Mesodermal cell (in vitro differentiated cells): ENCODE results near the gene ORAI2.

Source experiments
- H3K27ac ChIP-seq: 2 replicates; pipeline ENCODE4 v1.7.0; 2013; ENCODE audit warnings: mild to moderate bottlenecking, low read depth, low read length, moderate library complexity; ENCODE audit not compliant: severe bottlenecking
- H3K36me3 ChIP-seq: 2 replicates; pipeline ENCODE4 v1.7.1; 2013; ENCODE audit warnings: mild to moderate bottlenecking, low read length, moderate library complexity; ENCODE audit not compliant: control insufficient read depth, insufficient read depth
- H3K4me1 ChIP-seq: one replicate; pipeline ENCODE4 v1.7.1; 2013; ENCODE audit warnings: mild to moderate bottlenecking, low read length; ENCODE audit not compliant: insufficient read depth, control insufficient read depth, poor library complexity, severe bottlenecking
- H3K4me3 ChIP-seq: 2 replicates; pipeline ENCODE4 v1.7.0; 2013; ENCODE audit warnings: low read length, control low read depth, mild to moderate bottlenecking; ENCODE audit not compliant: insufficient read depth, poor library complexity, severe bottlenecking; ENCODE audit errors: extremely low read depth
- H3K9me3 ChIP-seq: 2 replicates; pipeline ENCODE4 v1.7.1; 2013; ENCODE audit warnings: mild to moderate bottlenecking, low read length, moderate library complexity; ENCODE audit not compliant: control insufficient read depth
- WGBS, 2 experiments: methylation state at CpG; one replicate each; pipeline ENCODE4 v1.1.5; 2013; ENCODE audit warnings: missing lambda C conversion rate in 2 of 2; ENCODE audit not compliant: insufficient coverage in 2 of 2; 5-methylcytosine and 5-hydroxymethylcytosine counted together

The ORAI2 gene

GRCh38 chr7:102427019-102427405 lies 6.4 kb upstream of the ORAI2 start:
- WGBS, 2 experiments: 86% methylated on average over 2 to 3 of the region's 5 CpGs
- Histone ChIP-seq H3K4me3 (no peak overlapping the region), H3K27ac (no peak overlapping the region), H3K9me3 (no peaks in the 10 kb centered on the region), H3K4me1 (peaks cover 15% of the 10 kb centered on the region), H3K36me3 (peaks cover 51% of the 10 kb centered on the region)

- peaks cover 16% of the 10 kb centered on the region for H3K4me1 ChIP-seq
- H3K36me3 ChIP-seq: peaks cover 34% of the 10 kb centered on the region
- no peak overlapping the region for H3K27ac ChIP-seq
- H3K4me3 ChIP-seq: no peak overlapping the region
- no peaks in the 10 kb centered on the region for H3K9me3 ChIP-seq
- 95 to 98% methylated on average over 10 of the region's 10 CpGs for WGBS, 2 experiments
These were observed 4.1 kb upstream of the ORAI2 start for GRCh38 chr7:102429141-102429899.

GRCh38 chr7:102431617-102432298 lies 1.6 kb upstream of the ORAI2 start:
- whole genome bisulfite sequencing, 2 experiments: 54% methylated on average over 16 to 17 of the region's 17 CpGs
- no peak overlapping the region for H3K4me3 ChIP-seq
- peaks cover 15% of the 10 kb centered on the region for H3K4me1 ChIP-seq
- peaks cover 26% of the 10 kb centered on the region for H3K36me3 ChIP-seq
- H3K9me3 ChIP-seq: no peaks in the 10 kb centered on the region
- peak overlapping the region; percentile 49 for H3K27ac ChIP-seq

- Histone ChIP-seq H3K27ac (peak overlapping the region; percentile 69), H3K36me3 (peaks cover 25% of the 10 kb centered on the region), H3K4me3 (peak overlapping the region; percentile 70), H3K4me1 (peaks cover 15% of the 10 kb centered on the region), H3K9me3 (no peaks in the 10 kb centered on the region)
- 21 to 59% methylated on average over 6 to 23 of the region's 27 CpGs for WGBS, 2 experiments
These were observed 745 bp upstream of the ORAI2 start for GRCh38 chr7:102432442-102433218.

- Histone ChIP-seq H3K4me1 (peaks cover 15% of the 10 kb centered on the region), H3K4me3 (peak overlapping the region; percentile 70), H3K36me3 (peaks cover 30% of the 10 kb centered on the region), H3K27ac (peak overlapping the region; percentile 45), H3K9me3 (no peaks in the 10 kb centered on the region)
- 46 to 73% methylated on average over 5 of the region's 9 CpGs for WGBS, 2 experiments
These were observed 688 bp downstream of the ORAI2 start for GRCh38 chr7:102434039-102434486.

- no peak overlapping the region for H3K27ac ChIP-seq
- H3K9me3 ChIP-seq: no peaks in the 10 kb centered on the region
- peaks cover 49% of the 10 kb centered on the region for H3K36me3 ChIP-seq
- WGBS, 2 experiments: 92 to 93% methylated on average over 7 to 10 of the region's 10 CpGs
- H3K4me1 ChIP-seq: peaks cover 22% of the 10 kb centered on the region
- no peak overlapping the region for H3K4me3 ChIP-seq
These were observed 2.7 kb downstream of the ORAI2 start for GRCh38 chr7:102436118-102436517.

- H3K9me3 ChIP-seq: no peaks in the 10 kb centered on the region
- WGBS, 2 experiments: 64 to 67% methylated on average over 13 to 15 of the region's 17 CpGs
- H3K27ac ChIP-seq: peak overlapping the region; percentile 75
- H3K4me1 ChIP-seq: peaks cover 7% of the 10 kb centered on the region
- no peak overlapping the region for H3K4me3 ChIP-seq
- peaks cover 78% of the 10 kb centered on the region for H3K36me3 ChIP-seq
These were observed 6.8 kb downstream of the ORAI2 start for GRCh38 chr7:102439963-102440795.

- Histone ChIP-seq H3K4me1 (peaks cover 9% of the 10 kb centered on the region), H3K4me3 (no peak overlapping the region), H3K36me3 (peaks cover 72% of the 10 kb centered on the region), H3K9me3 (no peaks in the 10 kb centered on the region), H3K27ac (no peak overlapping the region)
- WGBS, 2 experiments: 91 to 95% methylated on average over 13 to 16 of the region's 17 CpGs
These were observed 11.7 kb downstream of the ORAI2 start for GRCh38 chr7:102444961-102445673.

GRCh38 chr7:102445674-102446071 lies 12.3 kb downstream of the ORAI2 start:
- Histone ChIP-seq H3K36me3 (peaks cover 67% of the 10 kb centered on the region), H3K4me3 (no peak overlapping the region)
- 96 to 100% methylated on average over 2 of the region's 2 CpGs for WGBS, 2 experiments

More at GRCh38 chr7:102445674-102446071, 12.3 kb downstream of the ORAI2 start:
- H3K4me1 ChIP-seq: peaks cover 7% of the 10 kb centered on the region
- no peak overlapping the region for H3K27ac ChIP-seq
- H3K9me3 ChIP-seq: no peaks in the 10 kb centered on the region
